ENCODE results near the gene DRAM1. TPM values are rescaled to one million over a fixed set of nuclear protein-coding genes. Genes with fewer than 3 reads are reported as not detected.

Gene DRAM1, protein sequence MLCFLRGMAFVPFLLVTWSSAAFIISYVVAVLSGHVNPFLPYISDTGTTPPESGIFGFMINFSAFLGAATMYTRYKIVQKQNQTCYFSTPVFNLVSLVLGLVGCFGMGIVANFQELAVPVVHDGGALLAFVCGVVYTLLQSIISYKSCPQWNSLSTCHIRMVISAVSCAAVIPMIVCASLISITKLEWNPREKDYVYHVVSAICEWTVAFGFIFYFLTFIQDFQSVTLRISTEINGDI
- total RNA-seq = 10 to 100 TPM; 24.5 to 63.0 TPM

DNA sequence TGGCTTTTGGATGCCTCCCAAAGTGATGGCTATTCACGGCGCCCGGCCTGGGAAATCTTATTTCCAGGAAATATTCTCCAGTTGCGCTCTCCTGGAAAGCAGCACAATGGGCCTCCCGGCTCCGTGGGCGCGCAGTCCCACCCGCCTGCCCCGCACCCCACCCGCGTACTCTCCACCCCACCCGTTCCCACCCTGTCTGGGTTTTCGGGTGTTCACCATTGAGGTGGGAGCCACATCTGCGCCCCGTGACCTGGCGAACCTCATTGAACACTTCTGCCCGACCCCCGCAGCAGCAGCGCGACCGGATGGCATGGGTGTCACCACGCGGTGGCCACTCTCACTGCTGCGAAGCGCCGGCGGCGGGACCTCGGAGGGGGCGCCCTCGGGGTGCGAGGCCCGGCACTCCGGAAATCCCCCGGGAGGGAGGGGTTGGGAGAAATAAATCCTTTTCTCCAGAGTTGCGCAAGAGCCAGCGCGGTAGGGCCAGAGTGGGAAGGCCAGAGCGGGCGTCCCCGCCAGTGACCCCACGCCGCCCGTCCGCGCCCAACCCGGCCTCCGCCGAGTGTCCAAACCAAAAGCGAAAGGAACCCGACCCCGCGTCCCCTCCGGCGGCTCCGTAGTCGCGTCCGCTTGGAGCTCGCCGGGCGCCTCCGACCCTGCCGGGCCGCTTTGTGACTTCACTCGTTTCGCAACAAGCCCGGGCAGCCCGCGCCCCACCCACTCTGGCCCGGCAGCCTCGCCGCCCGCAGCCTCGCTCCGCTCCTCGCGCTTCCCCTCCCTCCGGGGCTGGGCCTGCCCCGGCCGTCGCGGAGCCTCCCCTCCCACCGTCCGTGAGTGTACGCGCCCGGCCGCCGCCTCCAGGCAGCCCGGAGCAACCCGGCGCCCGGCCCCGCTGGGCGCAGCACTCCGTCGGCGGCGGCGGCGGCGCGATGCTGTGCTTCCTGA lies at the start of gene DRAM1:
DRAM1 (plus strand) TSS at position 720 of the 945 bp plus-strand sequence; CDS start at position 930, 210 bp downstream.
- Mint-ChIP-seq H3K4me1 (ENCODE audit: low read depth in 2 of 2) (peaks cover 30 to 36% of the 10 kb centered on the region in 2 donors), H3K9me3 (no peaks in the 10 kb centered on the region), H3K27me3 (no peaks in the 10 kb centered on the region), H3K4me3 (peak within 1 kb of the TSS; percentile 97), H3K36me3 (peaks cover 12% of the 10 kb centered on the region), H3K27ac (peak within 1 kb of the TSS; percentile 75 to 94)
- DNase-seq (ENCODE audit: low spot score) (peak; percentile 97), ATAC-seq (peak; percentile 93 to 94)

DNA sequence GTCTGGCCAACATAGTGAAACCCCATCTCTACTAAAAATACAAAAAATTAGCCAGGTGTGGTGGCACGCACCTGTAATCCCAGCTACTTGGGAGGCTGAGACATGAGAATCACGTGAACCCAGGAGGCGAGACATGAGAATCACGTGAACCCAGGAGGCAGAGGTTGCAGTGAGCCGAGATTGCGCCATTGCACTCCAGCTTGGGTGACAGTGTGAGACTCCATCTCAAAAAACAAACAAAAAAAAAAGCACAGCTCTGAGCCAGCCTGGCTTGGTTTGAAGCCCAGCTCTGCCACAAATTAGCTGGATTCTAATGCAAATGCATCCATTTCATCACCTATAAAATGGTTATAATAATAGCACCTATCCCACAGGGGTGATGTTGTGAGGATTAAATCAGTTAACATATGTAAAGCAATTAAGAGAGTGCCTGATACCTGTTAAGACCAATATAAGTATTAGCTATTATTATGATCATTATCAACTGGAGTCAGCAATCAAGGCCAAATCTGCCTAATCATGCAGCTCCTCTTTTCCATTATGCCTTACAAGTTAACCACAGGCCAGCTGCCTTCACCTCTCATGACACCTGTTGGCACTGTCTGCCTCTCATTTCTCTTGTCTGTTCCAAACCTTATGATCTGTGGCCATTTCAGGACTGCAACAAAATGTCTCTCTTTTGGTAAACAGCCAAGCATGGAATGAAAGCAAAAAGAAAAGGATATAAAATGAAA lies 48.8 kb upstream of the DRAM1 start:
- Mint-ChIP-seq H3K27me3 (no peaks in the 10 kb centered on the region), H3K4me1 (ENCODE audit: low read depth in 2 of 2) (peaks cover 51 to 57% of the 10 kb centered on the region in 2 donors), H3K9me3 (no peaks in the 10 kb centered on the region), H3K36me3 (no peaks in the 10 kb centered on the region), H3K27ac (peak overlapping the region; percentile 94 to 95), H3K4me3 (peak overlapping the region; percentile 94)
- ATAC-seq = no peak
- no peak for DNase-seq (ENCODE audit: low spot score)

DNA sequence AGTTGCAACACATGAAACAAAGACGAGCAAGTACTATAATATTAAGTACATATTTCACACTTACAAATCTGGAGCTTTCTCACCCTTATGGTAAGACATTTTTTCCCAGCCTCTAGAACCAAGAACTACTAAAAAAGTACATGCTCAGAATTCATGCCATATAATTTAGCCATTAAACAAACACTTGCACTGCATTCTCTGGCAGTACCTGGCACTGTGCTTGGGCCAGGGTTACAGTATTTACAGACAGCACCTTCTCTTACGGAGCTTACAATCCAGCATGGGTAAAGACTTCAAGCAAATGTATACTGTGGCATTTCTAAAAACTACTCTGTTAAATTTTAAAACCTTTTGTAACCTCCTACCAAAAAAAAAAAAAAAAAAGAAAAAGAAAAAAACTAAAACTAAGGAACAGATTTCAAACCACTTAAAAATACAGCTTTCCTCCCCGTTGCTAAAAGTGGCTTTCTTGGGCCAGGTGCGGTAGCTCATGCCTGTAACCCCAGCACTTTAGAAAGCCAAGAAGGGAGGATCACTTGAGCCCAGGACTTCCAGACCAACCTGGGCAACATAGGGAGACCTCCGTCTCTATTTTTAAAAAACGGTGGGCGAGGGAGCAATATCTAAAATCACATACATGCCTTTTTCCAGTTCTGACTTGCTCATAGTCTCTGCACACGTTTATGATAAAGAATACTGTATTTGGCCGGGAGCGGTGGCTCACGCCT lies 47.6 kb upstream of the DRAM1 start:
- H3K4me1 Mint-ChIP-seq (ENCODE audit: low read depth in 2 of 2) = peaks cover 46 to 48% of the 10 kb centered on the region in 2 donors
- no peaks in the 10 kb centered on the region for H3K9me3 Mint-ChIP-seq
- peak overlapping the region; percentile 94 for H3K4me3 Mint-ChIP-seq

DNA sequence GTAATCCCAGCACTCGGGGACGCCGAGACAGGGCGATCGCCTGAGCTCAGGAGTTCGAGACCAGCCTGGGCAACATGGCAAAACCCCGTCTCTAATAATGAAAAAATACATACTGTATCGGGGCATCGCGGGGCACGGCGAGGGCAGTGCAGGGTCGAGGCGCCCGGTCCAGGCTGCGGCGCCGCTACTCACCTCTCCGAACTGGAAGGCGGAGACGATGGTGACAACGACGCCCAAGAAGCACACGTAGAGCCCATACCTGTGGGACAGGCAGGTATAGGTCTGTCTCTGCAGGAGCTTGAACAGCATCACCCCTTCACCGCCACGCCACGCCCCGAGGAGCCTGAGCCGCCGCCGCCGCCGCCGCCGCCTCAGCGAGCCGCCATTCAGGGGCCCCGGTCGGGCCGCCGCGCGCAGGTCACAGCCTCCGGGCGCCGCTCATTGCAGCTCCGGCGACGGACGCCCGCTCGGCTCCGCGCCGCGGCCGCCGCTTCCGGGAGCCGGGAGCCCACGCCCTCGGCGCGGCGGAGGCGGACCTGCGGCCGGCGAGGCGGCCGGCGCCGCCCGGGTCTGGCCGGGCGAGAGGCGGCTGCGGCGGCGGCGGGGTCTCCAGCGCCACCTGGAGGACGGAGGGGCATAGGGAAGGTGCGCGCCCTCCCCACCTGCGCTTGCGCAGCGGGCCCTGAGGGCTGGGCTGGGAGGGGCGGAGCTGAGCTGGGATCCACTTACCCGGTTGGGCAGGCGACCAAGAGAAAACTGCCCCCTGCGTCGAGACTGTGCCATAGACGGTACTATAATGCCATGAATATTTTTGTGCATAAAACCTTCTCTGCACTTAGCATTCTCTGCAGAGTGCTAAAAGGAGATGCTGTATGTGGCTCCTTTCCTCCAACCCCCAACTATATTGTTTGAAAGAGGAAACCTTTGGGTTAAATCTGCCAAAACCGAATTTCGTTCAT lies 46.7 kb upstream of the DRAM1 start, which contains the start of gene GNPTAB:
GNPTAB (minus strand) TSS at position 593 of the 959 bp plus-strand sequence; CDS start at position 309, 284 bp downstream.
- Mint-ChIP-seq H3K27ac (peak within 1 kb of the TSS; percentile 94 to 95), H3K27me3 (no peaks in the 10 kb centered on the region), H3K9me3 (no peaks in the 10 kb centered on the region), H3K4me1 (ENCODE audit: low read depth in 2 of 2) (peaks cover 38 to 40% of the 10 kb centered on the region in 2 donors), H3K36me3 (no peaks in the 10 kb centered on the region), H3K4me3 (peak within 1 kb of the TSS; percentile 94)
- DNase-seq (ENCODE audit: low spot score) = peak; percentile 97
- ATAC-seq = peak; percentile 98

More for the DNA sequence above, 47.6 kb upstream of the DRAM1 start:
- Mint-ChIP-seq H3K27me3 (no peaks in the 10 kb centered on the region), H3K27ac (peak overlapping the region; percentile 94 to 95), H3K36me3 (no peaks in the 10 kb centered on the region)
- no peak for ATAC-seq
- DNase-seq (ENCODE audit: low spot score) = no peak

DNA sequence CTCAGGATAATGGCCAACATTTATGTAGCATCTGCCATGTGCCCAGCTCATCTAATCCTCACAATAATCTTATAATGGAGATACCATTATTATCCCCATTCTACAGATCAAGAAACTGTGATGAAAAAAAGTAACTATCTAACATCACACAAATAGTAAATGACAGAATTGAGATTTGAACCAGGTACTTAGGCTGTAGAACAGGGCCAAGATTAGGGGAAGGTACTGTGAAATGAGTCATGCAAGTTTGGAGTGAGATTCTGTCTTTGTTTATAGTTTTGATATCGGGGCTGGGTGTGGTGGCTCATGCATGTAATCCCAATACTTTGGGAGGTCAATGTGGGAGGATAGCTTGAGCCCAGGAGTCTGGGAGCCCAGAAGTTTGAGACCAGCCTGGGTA lies 45.4 kb upstream of the DRAM1 start:
- ATAC-seq (no peak), DNase-seq (ENCODE audit: low spot score) (no peak)
- H3K4me1 Mint-ChIP-seq (ENCODE audit: low read depth in 2 of 2) = peaks cover 29 to 30% of the 10 kb centered on the region in 2 donors
- H3K27me3 Mint-ChIP-seq = no peaks in the 10 kb centered on the region
- H3K36me3 Mint-ChIP-seq = no peaks in the 10 kb centered on the region
- H3K9me3 Mint-ChIP-seq = no peaks in the 10 kb centered on the region
- peak overlapping the region; percentile 53 to 81 for H3K27ac Mint-ChIP-seq
- no peak overlapping the region for H3K4me3 Mint-ChIP-seq

DNA sequence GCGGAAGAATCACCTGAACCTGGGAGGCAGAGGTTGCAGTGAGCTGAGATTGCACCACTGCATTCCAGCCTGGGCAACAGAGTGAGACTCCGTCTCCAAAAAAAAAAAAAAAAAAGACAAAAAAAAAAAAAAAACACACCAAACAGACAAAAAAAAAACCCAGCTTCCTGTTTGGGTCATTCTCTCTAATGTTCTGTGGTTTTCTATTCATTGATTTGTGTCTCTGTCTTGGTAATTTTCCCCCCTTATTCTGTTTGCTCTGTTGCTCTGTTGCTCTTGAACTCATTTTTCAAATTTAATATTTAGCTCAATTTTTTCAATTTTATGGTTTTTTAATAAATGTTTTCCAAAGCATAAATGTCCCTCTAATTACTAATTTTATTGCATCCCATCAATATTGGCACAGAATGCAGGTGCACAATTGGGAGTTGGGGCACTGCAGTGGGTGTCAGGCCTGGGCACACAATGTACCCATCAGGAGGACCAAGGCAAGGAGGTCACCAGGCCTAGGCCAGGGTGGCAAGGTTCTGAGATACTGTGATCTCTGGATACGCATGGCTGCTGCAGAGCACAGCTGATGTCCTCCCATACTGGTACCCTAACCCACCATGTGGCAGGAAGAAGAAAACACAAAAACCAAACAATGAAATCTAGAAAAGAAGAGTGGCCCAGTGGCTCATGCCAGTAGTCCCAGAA lies 38.6 kb upstream of the DRAM1 start:
- no peak for DNase-seq (ENCODE audit: low spot score)
- H3K4me1 Mint-ChIP-seq (ENCODE audit: low read depth in 2 of 2) = peaks cover 10 to 19% of the 10 kb centered on the region in 2 donors
- H3K4me3 Mint-ChIP-seq = peak overlapping the region; percentile 43
- no peaks in the 10 kb centered on the region for H3K36me3 Mint-ChIP-seq
- H3K9me3 Mint-ChIP-seq = no peaks in the 10 kb centered on the region
- peak; percentile 49 to 61 for ATAC-seq
- H3K27me3 Mint-ChIP-seq = no peaks in the 10 kb centered on the region
- peak overlapping the region; percentile 54 to 92 for H3K27ac Mint-ChIP-seq

DNA sequence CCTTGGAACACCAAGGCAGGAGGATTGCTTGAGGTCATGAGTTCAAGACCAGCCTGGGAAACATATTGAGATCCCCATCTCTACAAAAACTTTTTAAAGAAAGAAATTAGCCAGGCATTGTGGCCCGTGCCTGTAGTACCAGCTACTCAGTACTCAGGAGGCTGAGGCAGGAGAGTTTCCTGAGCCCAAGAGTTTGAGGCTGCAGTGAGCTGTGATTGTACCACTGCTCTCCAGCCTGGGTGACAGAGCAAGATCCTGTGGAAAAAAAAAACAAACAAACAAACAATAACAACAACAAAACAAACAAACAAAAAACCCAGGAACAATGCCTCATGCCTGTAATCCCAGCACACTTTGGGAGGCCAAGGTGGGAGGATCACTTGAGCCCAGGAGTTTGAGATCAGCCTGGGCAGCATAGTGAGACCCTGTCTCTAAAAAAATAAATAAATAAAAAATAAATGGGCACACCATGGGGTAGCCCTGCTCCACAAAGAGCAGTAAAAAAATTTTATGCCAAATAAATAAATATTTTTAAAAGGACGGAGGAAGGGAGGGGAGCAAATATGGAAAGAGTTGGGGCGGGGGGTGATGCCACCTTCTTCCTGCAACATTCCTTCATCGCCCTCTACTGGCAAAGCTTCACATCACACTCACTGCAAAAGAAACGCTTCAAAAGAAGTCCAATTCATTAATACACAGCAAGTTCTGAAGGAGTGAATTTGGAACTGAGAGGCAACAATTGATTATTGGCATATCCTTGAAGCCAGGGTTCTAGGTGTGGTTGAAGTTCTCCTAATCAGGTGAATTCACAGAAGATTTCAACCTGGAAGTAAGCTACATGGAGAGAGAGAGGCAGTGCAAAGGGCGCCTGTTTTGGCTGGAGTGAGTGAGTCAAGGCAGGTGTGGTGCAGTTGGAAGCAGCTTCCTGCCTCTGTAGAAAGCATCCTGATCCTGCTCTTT lies 37.8 kb upstream of the DRAM1 start:
- DNase-seq (ENCODE audit: low spot score) = peak; percentile 78
- Mint-ChIP-seq H3K27ac (peak overlapping the region; percentile 54 to 92), H3K4me3 (peak overlapping the region; percentile 43), H3K36me3 (no peaks in the 10 kb centered on the region), H3K27me3 (no peaks in the 10 kb centered on the region), H3K9me3 (no peaks in the 10 kb centered on the region), H3K4me1 (ENCODE audit: low read depth in 2 of 2) (peaks cover 10 to 19% of the 10 kb centered on the region in 2 donors)
- peak; percentile 53 to 79 for ATAC-seq

DNA sequence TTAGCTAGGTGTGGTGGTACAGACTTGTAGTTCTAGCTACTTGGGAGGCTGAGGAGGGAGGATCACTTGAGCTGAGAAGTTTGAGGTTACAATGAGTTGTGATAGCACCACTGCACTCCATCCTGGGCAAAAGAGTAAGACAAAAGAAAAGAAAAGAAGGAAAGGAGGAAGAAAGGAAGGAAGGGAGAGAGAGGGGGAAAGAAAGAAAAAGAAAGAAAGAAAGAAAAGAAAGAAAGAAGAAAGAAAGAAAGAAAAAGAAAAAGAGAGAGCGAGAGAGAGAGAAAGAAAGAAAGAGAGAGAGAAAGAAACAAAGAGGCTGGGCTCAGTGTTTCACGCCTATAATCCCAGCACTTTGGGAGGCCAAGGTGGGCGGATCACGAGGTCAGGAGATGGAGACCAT lies 36.3 kb upstream of the DRAM1 start:
- H3K9me3 Mint-ChIP-seq = no peaks in the 10 kb centered on the region
- H3K27me3 Mint-ChIP-seq = no peaks in the 10 kb centered on the region
- H3K36me3 Mint-ChIP-seq = no peaks in the 10 kb centered on the region
- H3K4me3 Mint-ChIP-seq = no peak overlapping the region
- ATAC-seq = no peak
- H3K4me1 Mint-ChIP-seq (ENCODE audit: low read depth in 2 of 2) = peaks cover 10 to 24% of the 10 kb centered on the region in 2 donors
- no peak for DNase-seq (ENCODE audit: low spot score)
- H3K27ac Mint-ChIP-seq = peak overlapping the region in 1 of 2 donors; percentile 92

DNA sequence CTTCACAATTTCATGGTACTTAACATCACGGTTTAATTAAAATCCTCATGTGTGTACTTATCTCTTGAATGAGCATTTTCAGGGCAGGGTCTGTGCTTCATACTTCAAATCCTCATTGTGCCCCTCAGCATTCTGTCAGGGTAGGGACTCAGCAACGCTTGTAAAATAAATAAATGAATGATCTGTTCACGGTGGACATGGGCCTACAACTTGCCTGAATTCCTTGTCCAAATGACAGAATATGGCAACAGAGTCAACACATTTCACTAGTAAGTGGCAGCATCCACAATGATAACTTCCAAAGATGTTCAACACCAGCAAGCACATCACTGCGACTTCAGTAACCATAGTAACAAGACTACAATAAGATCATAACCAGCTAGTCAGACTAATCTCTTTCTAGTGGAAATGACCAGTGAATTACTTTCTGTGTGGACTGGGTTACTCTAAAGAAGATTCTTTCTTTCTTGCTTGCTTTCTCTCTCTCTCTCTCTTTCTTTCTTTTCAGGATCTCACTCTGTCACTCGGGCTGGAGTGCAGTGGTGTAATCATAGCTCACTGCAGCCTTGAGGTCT lies 32.2 kb upstream of the DRAM1 start:
- H3K4me1 Mint-ChIP-seq (ENCODE audit: low read depth in 2 of 2) = peaks cover 4 to 17% of the 10 kb centered on the region in 2 donors
- DNase-seq (ENCODE audit: low spot score) = no peak
- no peak for ATAC-seq
- no peaks in the 10 kb centered on the region for H3K9me3 Mint-ChIP-seq
- H3K27ac Mint-ChIP-seq = peak overlapping the region in 1 of 2 donors; percentile 56
- H3K27me3 Mint-ChIP-seq = no peaks in the 10 kb centered on the region
- H3K4me3 Mint-ChIP-seq = no peak overlapping the region
- H3K36me3 Mint-ChIP-seq = no peaks in the 10 kb centered on the region

DNA sequence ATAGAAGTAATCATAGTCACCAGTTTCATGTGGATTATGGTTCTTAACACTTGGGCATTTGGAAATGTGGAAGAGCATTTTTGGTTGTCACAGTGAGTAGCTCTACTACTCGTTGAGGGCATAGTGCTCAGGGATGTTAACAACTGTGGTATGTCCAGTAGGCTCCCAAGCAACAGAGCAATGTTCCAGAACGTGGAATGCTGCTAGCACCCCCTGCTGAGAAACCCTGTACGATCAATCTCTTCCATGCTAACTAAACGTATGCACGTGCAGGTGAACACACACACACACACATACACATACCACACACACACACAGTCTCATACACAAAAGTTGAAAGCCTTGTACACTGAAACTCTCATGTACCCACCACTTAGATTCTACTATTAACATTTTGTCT lies 30.1 kb upstream of the DRAM1 start:
- DNase-seq (ENCODE audit: low spot score) = no peak
- H3K9me3 Mint-ChIP-seq = no peaks in the 10 kb centered on the region
- no peaks in the 10 kb centered on the region for H3K36me3 Mint-ChIP-seq
- H3K4me1 Mint-ChIP-seq (ENCODE audit: low read depth in 2 of 2) = peaks cover 12 to 21% of the 10 kb centered on the region in 2 donors
- H3K27me3 Mint-ChIP-seq = no peaks in the 10 kb centered on the region
- peak overlapping the region in 1 of 2 donors; percentile 30 for H3K27ac Mint-ChIP-seq
- no peak overlapping the region for H3K4me3 Mint-ChIP-seq
- ATAC-seq = no peak
